Measurements from ENCODE around the gene SYT7. TPM values are rescaled to one million over a fixed set of nuclear protein-coding genes. Genes with fewer than 3 reads are reported as not detected.

SYT7 gene
- total RNA-seq, 1 donor from 2014 or later, result 2.4 TPM

- DNase-seq (ENCODE audit: low spot score), result no peak
These were observed 78.4 kb downstream of the SYT7 start for GRCh38 chr11:61502522-61502921.

GRCh38 chr11:61499816-61500491 is 80.9 kb downstream of the SYT7 start:
- DNase-seq (ENCODE audit: low spot score), result no peak

GRCh38 chr11:61498767-61499341 is 82.0 kb downstream of the SYT7 start:
- DNase-seq (ENCODE audit: low spot score), result no peak

GRCh38 chr11:61497876-61498275 is 83.0 kb downstream of the SYT7 start:
- no peak for DNase-seq (ENCODE audit: low spot score)

- no peak for DNase-seq (ENCODE audit: low spot score)
These were observed 83.4 kb downstream of the SYT7 start for GRCh38 chr11:61497473-61497872.

GRCh38 chr11:61496602-61497400 is 84.1 kb downstream of the SYT7 start:
- no peak for DNase-seq (ENCODE audit: low spot score)

- DNase-seq (ENCODE audit: low spot score), result no peak
These were observed 84.9 kb downstream of the SYT7 start for GRCh38 chr11:61495801-61496601.

- DNase-seq (ENCODE audit: low spot score), result no peak
These were observed 86.4 kb downstream of the SYT7 start for GRCh38 chr11:61494381-61494961.

- DNase-seq (ENCODE audit: low spot score), result no peak
These were observed 89.0 kb downstream of the SYT7 start for GRCh38 chr11:61491736-61492395.

GRCh38 chr11:61489833-61490721 is 90.8 kb downstream of the SYT7 start:
- DNase-seq (ENCODE audit: low spot score), result no peak

GRCh38 chr11:61488651-61489291 is 92.1 kb downstream of the SYT7 start:
- no peak for DNase-seq (ENCODE audit: low spot score)

GRCh38 chr11:61487342-61488025 is 93.4 kb downstream of the SYT7 start:
- DNase-seq (ENCODE audit: low spot score), result no peak

GRCh38 chr11:61486779-61487178 is 94.1 kb downstream of the SYT7 start:
- DNase-seq (ENCODE audit: low spot score), result no peak

GRCh38 chr11:61486011-61486620 is 94.8 kb downstream of the SYT7 start:
- DNase-seq (ENCODE audit: low spot score), result no peak

GRCh38 chr11:61485080-61485479 is 95.8 kb downstream of the SYT7 start:
- DNase-seq (ENCODE audit: low spot score), result no peak

- no peak for DNase-seq (ENCODE audit: low spot score)
These were observed 96.3 kb downstream of the SYT7 start for GRCh38 chr11:61484541-61484940.

- DNase-seq (ENCODE audit: low spot score), result no peak
These were observed 98.4 kb downstream of the SYT7 start for GRCh38 chr11:61482513-61482912.

- no peak for DNase-seq (ENCODE audit: low spot score)
These were observed 99.1 kb downstream of the SYT7 start for GRCh38 chr11:61481806-61482205.

All from mesenteric fat pad (tissue), 1 donor.